Measurements from ENCODE around the gene CRTAC1.

Gene CRTAC1

GRCh38 chr10:97969538-97970079, 60.8 kb downstream of the CRTAC1 start:
- no peak for TF ChIP-seq CTCF (IDR thresholded peaks at IDR 0.05)

DNA sequence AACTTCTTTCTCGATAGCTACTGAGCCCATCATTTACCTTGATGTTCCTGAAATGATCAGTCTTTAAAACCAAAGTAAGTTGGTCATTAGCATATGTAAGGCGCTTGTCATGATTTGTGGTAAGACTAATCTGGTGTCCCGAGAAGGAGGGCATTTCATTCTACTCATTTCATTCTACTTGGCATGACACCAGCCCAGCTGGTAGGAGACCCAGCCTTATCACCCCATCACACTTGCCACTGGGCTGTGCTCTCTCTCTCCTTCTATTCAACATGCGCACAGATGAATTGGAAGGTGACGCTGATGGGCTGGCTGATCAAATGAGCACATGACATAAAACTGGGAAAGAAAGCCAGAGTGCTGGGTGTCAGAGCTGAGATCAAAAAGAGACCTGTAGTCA, 65.7 kb downstream of the CRTAC1 start:
- no peak for TF ChIP-seq CTCF (IDR thresholded peaks at IDR 0.05)

- no peak for TF ChIP-seq CTCF (IDR thresholded peaks at IDR 0.05)
Measured at GRCh38 chr10:97961945-97962344, 68.5 kb downstream of the CRTAC1 start.

DNA sequence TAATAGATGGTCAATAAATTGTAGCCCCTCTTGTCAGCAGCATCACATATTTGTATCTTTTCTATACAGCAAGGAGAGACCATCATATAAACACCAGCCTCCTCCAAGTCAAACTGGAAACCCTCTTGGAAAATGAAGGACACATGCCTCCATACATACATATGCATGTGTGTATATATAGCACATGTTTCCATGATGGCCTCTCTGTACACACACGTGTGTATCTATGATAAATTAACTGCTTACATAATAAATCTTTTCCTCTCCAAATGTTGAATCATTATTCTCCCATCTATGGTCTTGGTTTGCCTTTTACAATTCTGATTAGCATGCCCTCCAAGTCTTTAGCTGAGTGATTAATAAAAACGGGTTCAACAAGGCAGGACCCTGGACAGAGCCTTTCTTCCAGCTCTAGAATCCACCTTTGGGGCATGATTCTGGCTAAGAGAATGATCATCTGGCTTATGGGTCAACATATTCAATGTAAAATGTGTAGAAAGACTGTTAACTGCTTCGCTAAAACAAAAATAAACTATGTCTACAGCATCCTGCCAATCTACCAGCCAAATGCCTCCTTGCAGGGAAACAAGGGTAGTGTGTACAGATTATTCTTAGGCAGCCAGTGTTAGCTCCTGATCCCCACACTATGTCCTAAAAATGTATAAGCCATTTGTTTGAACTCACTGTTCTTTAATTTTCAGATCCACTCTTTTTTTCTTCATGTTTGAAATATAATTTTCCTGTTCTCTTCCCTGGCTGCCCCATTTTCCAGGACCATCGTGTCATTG, 70.0 kb downstream of the CRTAC1 start:
- TF ChIP-seq CTCF (IDR thresholded peaks at IDR 0.05): no peak

- TF ChIP-seq CTCF (IDR thresholded peaks at IDR 0.05): no peak
Measured at GRCh38 chr10:97949462-97949861, 81.0 kb downstream of the CRTAC1 start.

DNA sequence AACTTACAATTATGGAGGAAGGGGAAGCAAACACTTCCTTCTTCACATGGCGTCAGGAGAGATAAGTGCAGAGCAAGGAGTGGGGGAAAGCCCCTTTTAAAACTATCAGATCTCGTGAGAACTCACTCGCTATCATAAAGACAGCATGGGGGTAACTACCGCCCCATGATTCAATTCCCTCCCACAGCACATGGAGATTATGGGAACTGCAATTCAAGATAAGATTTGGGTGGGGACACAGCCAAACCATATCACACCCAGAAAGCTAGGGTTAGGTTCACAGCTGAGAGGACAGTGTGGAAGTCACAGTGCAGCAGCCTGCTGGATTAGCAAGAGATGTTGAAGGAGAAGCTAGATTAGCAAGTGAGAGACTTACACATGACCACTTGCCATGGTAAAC, 81.6 kb downstream of the CRTAC1 start:
- TF ChIP-seq CTCF (IDR thresholded peaks at IDR 0.05): no peak

GRCh38 chr10:97944772-97945171, 85.6 kb downstream of the CRTAC1 start:
- TF ChIP-seq CTCF (IDR thresholded peaks at IDR 0.05): no peak

Measured in LNCAP (cell line).